Erythroblast (primary cell): ENCODE data around the gene PCNX4.
A peak's percentile ranks its signal among the peaks of the same experiment; 100 is the strongest.
"Not testable (repeated sequence)": the region's sequence is repeated elsewhere in the genome, so short reads cannot be mapped to it uniquely, and the experiment has no call there.

Experiments used
- DNase-seq, 2 experiments: peaks; one replicate each; lab custom pipeline; 2025; lab: John Stamatoyannopoulos, UW
- GATA1 ChIP-seq: IDR thresholded peaks from 2 replicates; pipeline ENCODE4 v1.6.1; 2011; ENCODE audit warnings: low read depth, mild to moderate bottlenecking, control low read depth, low read length, moderate library complexity
- POLR2A ChIP-seq: IDR thresholded peaks from 2 replicates; pipeline ENCODE4 v1.6.1; 2011; ENCODE audit warnings: mild to moderate bottlenecking, low read length

PCNX4 gene

GRCh38 chr14:60093080-60093479 lies 1.4 kb downstream of the PCNX4 start:
- no peak for TF ChIP-seq GATA1
- TF ChIP-seq POLR2A, result no peak
- DNase-seq, result peak; percentile 28 to 56

GRCh38 chr14:60093606-60094005 lies 1.9 kb downstream of the PCNX4 start:
- no peak for TF ChIP-seq GATA1
- TF ChIP-seq POLR2A, result no peak
- DNase-seq, result peak in 1 of 2 experiments; percentile 24

- DNase-seq, result peak; percentile 46 to 81
- peak; percentile 83 for TF ChIP-seq POLR2A
- no peak for TF ChIP-seq GATA1
Observed at GRCh38 chr14:60094306-60094897, 2.7 kb downstream of the PCNX4 start.

- DNase-seq, result no peak
Observed at GRCh38 chr14:60095231-60095630, 3.5 kb downstream of the PCNX4 start.

GRCh38 chr14:60095781-60096450 lies 4.2 kb downstream of the PCNX4 start:
- DNase-seq, result no peak
- TF ChIP-seq GATA1 (no peak), POLR2A (no peak)

More at GRCh38 chr14:60095231-60095630, 3.5 kb downstream of the PCNX4 start:
- no peak for TF ChIP-seq POLR2A
- no peak for TF ChIP-seq GATA1

GRCh38 chr14:60097974-60098373 lies 6.3 kb downstream of the PCNX4 start:
- TF ChIP-seq GATA1, result no peak
- TF ChIP-seq POLR2A, result no peak
- no peak for DNase-seq

GRCh38 chr14:60099855-60100254 lies 8.1 kb downstream of the PCNX4 start:
- not testable (repeated sequence) for DNase-seq

GRCh38 chr14:60101786-60102185 lies 10.1 kb downstream of the PCNX4 start:
- no peak for DNase-seq
- TF ChIP-seq GATA1 (no peak), POLR2A (no peak)

GRCh38 chr14:60102389-60102788 lies 10.7 kb downstream of the PCNX4 start:
- no peak for DNase-seq
- TF ChIP-seq GATA1 (no peak), POLR2A (no peak)

- TF ChIP-seq POLR2A (no peak), GATA1 (no peak)
- DNase-seq, result no peak
Observed at GRCh38 chr14:60106339-60106738, 14.6 kb downstream of the PCNX4 start.

- TF ChIP-seq POLR2A (no peak), GATA1 (no peak)
- no peak for DNase-seq
Observed at GRCh38 chr14:60107477-60107876, 15.8 kb downstream of the PCNX4 start.

GRCh38 chr14:60111732-60112131 lies 20.0 kb downstream of the PCNX4 start:
- DNase-seq, result no peak
- TF ChIP-seq GATA1, result no peak
- TF ChIP-seq POLR2A, result no peak

- DNase-seq, result no peak
- no peak for TF ChIP-seq POLR2A
- no peak for TF ChIP-seq GATA1
Observed at GRCh38 chr14:60114881-60115280, 23.2 kb downstream of the PCNX4 start.

- TF ChIP-seq GATA1 (no peak), POLR2A (no peak)
- no peak for DNase-seq
Observed at GRCh38 chr14:60116181-60116580, 24.5 kb downstream of the PCNX4 start.

- TF ChIP-seq POLR2A (no peak), GATA1 (no peak)
- no peak for DNase-seq
Observed at GRCh38 chr14:60125918-60126317, 34.2 kb downstream of the PCNX4 start.
